Measurements from ENCODE around the gene TAB2.

TAB2 gene

DNA sequence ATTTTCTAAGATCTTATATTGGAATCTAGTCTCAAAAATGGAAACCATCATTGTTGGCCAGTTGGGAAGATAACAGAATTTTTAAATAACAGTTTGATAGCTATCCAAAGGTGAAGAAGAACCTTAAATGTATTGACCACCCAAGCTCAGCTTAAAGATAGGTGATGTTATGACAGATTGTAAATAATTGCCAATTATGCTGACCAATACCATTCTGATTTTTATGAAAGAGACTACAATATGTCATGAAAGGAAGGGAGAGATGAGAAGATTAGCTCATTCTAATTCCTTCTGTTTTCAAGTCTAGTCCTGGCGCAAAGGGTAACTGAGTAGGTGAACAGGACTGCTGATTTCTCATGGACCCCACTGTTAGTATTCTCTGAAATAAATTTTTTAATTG is 5.7 kb upstream of the TAB2 start:
- TF ChIP-seq FOXM1 (IDR thresholded peaks at IDR 0.05; ENCODE audit: borderline replicate concordance, low read depth) (no peak), RAD21 (IDR thresholded peaks at IDR 0.05; ENCODE audit: low read depth) (no peak)

DNA sequence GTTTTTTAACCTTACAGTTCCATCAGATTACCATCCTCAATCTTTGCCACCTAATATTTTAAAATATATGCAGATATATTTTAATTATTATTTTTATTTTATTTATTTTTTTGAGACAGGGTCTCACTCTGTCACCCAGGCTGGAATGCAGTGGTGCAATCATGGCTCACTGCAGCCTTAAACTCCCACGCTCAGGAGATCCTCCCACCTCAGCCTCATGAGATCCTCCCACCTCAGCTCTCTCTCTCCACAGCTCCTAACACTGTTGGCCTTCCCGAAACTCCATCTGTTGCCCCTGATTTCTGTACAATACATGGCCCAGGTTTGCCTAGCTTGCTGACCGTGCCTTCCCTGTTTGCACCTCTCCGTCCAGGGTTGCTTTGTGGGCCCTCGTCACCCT is 4.4 kb upstream of the TAB2 start:
- TF ChIP-seq ZBTB7A (IDR thresholded peaks at IDR 0.05; ENCODE audit: low read depth) = no peak
- TF ChIP-seq EP300 (IDR thresholded peaks at IDR 0.05; ENCODE audit: borderline replicate concordance) = no peak
- TF ChIP-seq, protein P1, sequence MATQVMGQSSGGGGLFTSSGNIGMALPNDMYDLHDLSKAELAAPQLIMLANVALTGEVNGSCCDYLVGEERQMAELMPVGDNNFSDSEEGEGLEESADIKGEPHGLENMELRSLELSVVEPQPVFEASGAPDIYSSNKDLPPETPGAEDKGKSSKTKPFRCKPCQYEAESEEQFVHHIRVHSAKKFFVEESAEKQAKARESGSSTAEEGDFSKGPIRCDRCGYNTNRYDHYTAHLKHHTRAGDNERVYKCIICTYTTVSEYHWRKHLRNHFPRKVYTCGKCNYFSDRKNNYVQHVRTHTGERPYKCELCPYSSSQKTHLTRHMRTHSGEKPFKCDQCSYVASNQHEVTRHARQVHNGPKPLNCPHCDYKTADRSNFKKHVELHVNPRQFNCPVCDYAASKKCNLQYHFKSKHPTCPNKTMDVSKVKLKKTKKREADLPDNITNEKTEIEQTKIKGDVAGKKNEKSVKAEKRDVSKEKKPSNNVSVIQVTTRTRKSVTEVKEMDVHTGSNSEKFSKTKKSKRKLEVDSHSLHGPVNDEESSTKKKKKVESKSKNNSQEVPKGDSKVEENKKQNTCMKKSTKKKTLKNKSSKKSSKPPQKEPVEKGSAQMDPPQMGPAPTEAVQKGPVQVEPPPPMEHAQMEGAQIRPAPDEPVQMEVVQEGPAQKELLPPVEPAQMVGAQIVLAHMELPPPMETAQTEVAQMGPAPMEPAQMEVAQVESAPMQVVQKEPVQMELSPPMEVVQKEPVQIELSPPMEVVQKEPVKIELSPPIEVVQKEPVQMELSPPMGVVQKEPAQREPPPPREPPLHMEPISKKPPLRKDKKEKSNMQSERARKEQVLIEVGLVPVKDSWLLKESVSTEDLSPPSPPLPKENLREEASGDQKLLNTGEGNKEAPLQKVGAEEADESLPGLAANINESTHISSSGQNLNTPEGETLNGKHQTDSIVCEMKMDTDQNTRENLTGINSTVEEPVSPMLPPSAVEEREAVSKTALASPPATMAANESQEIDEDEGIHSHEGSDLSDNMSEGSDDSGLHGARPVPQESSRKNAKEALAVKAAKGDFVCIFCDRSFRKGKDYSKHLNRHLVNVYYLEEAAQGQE (IDR thresholded peaks at IDR 0.05; ENCODE audit: low read depth) = no peak
- no peak for TF ChIP-seq RAD21 (IDR thresholded peaks at IDR 0.05; ENCODE audit: low read depth)

DNA sequence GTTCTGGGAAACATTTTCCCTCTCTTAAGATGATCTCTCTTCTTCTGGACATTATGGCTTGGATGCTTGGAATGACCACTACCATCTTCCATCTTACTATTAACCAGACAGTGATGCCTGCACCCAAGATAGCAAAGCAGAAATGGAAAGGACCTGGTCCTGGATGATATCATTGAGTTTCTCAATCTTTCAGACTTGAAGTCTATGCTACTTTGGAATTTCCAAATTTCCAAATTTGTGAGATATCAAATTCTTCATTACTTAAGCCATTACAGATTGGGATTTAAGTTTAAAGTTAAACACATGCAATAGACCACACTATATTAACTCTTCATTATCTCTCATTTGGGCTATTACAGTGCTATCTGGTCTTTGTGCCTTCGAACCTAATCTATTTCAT is 3.7 kb upstream of the TAB2 start:
- TF ChIP-seq RAD21 (IDR thresholded peaks at IDR 0.05; ENCODE audit: low read depth) (no peak), EP300 (IDR thresholded peaks at IDR 0.05; ENCODE audit: borderline replicate concordance) (no peak), TCF12 (IDR thresholded peaks at IDR 0.05; ENCODE audit: low read depth) (no peak), YY1 (IDR thresholded peaks at IDR 0.05; ENCODE audit: low read depth) (no peak), TEAD4 (IDR thresholded peaks at IDR 0.05) (no peak)
- TF ChIP-seq, protein P2, sequence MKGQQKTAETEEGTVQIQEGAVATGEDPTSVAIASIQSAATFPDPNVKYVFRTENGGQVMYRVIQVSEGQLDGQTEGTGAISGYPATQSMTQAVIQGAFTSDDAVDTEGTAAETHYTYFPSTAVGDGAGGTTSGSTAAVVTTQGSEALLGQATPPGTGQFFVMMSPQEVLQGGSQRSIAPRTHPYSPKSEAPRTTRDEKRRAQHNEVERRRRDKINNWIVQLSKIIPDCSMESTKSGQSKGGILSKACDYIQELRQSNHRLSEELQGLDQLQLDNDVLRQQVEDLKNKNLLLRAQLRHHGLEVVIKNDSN (IDR thresholded peaks at IDR 0.05) = no peak
- TF ChIP-seq, protein P3, sequence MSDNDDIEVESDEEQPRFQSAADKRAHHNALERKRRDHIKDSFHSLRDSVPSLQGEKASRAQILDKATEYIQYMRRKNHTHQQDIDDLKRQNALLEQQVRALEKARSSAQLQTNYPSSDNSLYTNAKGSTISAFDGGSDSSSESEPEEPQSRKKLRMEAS (IDR thresholded peaks at IDR 0.05) = no peak

DNA sequence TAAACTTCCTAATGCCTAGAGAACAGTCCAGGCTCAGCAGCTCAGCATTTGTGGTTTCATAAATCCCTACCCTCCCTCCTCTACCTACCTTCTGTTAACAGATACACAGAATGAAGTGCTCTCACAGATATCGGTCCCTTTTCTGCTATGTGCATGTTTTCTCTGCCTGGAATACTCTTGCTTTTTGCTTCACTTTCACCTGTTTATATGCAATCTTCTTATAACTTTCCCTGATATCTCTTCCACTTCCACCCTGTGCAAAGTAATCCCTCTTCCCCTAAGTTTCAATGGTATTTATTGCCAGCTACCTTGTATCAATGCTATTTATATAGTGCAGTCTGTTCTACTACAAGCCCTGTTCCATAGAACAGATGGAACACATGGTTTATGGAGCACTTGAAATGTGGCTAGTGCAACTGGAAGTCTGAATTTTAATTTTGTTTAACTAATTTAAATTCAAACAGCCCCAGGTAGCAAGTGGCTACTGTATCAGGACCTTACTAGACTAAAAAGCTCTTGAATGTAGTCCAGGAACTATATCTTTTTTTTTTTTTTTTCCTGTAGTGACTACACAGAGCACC is 3.1 kb upstream of the TAB2 start:
- no peak for TF ChIP-seq EGR1 (IDR thresholded peaks at IDR 0.05)
- TF ChIP-seq CEBPB (IDR thresholded peaks at IDR 0.05) = no peak
- no peak for TF ChIP-seq NFIC (IDR thresholded peaks at IDR 0.05)
- no peak for TF ChIP-seq YY1 (IDR thresholded peaks at IDR 0.05; ENCODE audit: low read depth)
- TF ChIP-seq TAF1 (IDR thresholded peaks at IDR 0.05; ENCODE audit: low read depth) = no peak
- no peak for TF ChIP-seq FOXM1 (IDR thresholded peaks at IDR 0.05; ENCODE audit: borderline replicate concordance, low read depth)
- TF ChIP-seq ZBTB7A (IDR thresholded peaks at IDR 0.05; ENCODE audit: low read depth) = no peak
- no peak for TF ChIP-seq EP300 (IDR thresholded peaks at IDR 0.05; ENCODE audit: borderline replicate concordance)
- no peak for TF ChIP-seq TEAD4 (IDR thresholded peaks at IDR 0.05)
- TF ChIP-seq RAD21 (IDR thresholded peaks at IDR 0.05; ENCODE audit: low read depth) = no peak
- TF ChIP-seq, protein P1 (IDR thresholded peaks at IDR 0.05; ENCODE audit: low read depth) = no peak
- no peak for TF ChIP-seq TCF12 (IDR thresholded peaks at IDR 0.05; ENCODE audit: low read depth)
- TF ChIP-seq, protein P3 (IDR thresholded peaks at IDR 0.05) = no peak
- TF ChIP-seq CREB1 (IDR thresholded peaks at IDR 0.05; ENCODE audit: low read depth) = no peak
- TF ChIP-seq, protein P2 (IDR thresholded peaks at IDR 0.05) = no peak

DNA sequence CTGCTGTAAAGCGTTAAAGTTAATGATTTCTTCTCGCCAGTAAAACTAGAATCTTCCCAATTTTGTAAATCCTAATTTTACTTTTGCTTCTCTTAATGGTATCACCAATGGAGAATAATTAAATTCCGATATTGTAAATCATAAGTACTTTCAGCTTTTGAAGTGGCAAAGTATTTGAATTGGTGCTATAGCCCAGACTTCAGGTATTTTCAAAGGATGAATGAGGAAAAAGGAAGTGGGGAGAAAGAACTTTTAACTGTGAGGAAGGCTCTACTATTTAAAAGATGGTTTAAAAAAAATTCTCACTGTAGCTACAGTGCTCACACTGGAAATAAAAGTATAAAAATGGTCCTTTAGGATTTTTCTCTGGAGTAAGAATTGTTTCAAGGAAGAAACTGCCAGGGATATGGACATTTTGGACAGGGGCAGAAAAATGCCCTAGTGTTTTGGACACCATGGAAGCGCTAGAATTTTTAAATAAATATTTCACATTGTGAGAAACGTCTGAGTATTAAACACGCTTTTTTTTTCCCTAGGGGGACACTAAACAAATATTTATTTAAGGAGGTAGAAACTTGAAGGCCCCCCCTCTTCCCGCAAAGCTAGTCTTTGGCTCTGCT is 1.3 kb upstream of the TAB2 start:
- TF ChIP-seq, protein P2 (IDR thresholded peaks at IDR 0.05) = no peak
- TF ChIP-seq ZBTB7A (IDR thresholded peaks at IDR 0.05; ENCODE audit: low read depth) (no peak), EGR1 (IDR thresholded peaks at IDR 0.05) (no peak), EP300 (IDR thresholded peaks at IDR 0.05; ENCODE audit: borderline replicate concordance) (no peak), RAD21 (IDR thresholded peaks at IDR 0.05; ENCODE audit: low read depth) (no peak), FOXM1 (IDR thresholded peaks at IDR 0.05; ENCODE audit: borderline replicate concordance, low read depth) (no peak), CEBPB (IDR thresholded peaks at IDR 0.05) (no peak), YY1 (IDR thresholded peaks at IDR 0.05; ENCODE audit: low read depth) (no peak), TCF12 (IDR thresholded peaks at IDR 0.05; ENCODE audit: low read depth) (no peak), TEAD4 (IDR thresholded peaks at IDR 0.05) (no peak), CREB1 (IDR thresholded peaks at IDR 0.05; ENCODE audit: low read depth) (no peak), NFIC (IDR thresholded peaks at IDR 0.05) (no peak), TAF1 (IDR thresholded peaks at IDR 0.05; ENCODE audit: low read depth) (no peak)
- TF ChIP-seq, protein P1 (IDR thresholded peaks at IDR 0.05; ENCODE audit: low read depth) = no peak
- TF ChIP-seq, protein P3 (IDR thresholded peaks at IDR 0.05) = no peak

Measured in Ishikawa (cell line).